HUES64 (cell line): ENCODE data around the gene HES1.

Experiments
- H3K27ac ChIP-seq: 2 replicates; pipeline ENCODE4 v1.7.0; 2013; ENCODE audit warnings: low read depth, low read length, inconsistent platforms
- H3K27me3 ChIP-seq: 2 replicates; pipeline ENCODE4 v1.6.1; 2013; ENCODE audit warnings: mild to moderate bottlenecking, low read length; ENCODE audit not compliant: insufficient read depth
- H3K36me3 ChIP-seq: 2 replicates; pipeline ENCODE4 v1.6.1; 2013; ENCODE audit warnings: mild to moderate bottlenecking, low read length; ENCODE audit not compliant: insufficient read depth
- H3K4me1 ChIP-seq: 2 replicates; pipeline ENCODE4 v1.6.1; 2013; ENCODE audit warnings: mild to moderate bottlenecking, low read length, moderate library complexity; ENCODE audit not compliant: insufficient read depth
- H3K4me3 ChIP-seq: 2 replicates; pipeline ENCODE4 v1.5.1; 2013; ENCODE audit warnings: mild to moderate bottlenecking, low read length, moderate library complexity
- H3K9ac ChIP-seq: 2 replicates; pipeline ENCODE4 v1.6.1; 2013; ENCODE audit warnings: mild to moderate bottlenecking, low read depth, low read length
- H3K9me3 ChIP-seq: 2 replicates; pipeline ENCODE4 v1.6.1; 2013; ENCODE audit warnings: low read depth, low read length; ENCODE audit not compliant: insufficient read depth
- WGBS: fragments of 150-250, 120-280 bp; methylation state at CpG from one replicate; pipeline ENCODE4 v1.1.7; 2013; ENCODE audit warnings: missing lambda C conversion rate; 5-methylcytosine and 5-hydroxymethylcytosine counted together

HES1 gene

GRCh38 chr3:194187233-194187944 is 51.4 kb downstream of the HES1 start:
- 86% methylated on average over 7 of the region's 7 CpGs for WGBS
- Histone ChIP-seq H3K9ac (no peak overlapping the region), H3K4me1 (peaks cover 19% of the 10 kb centered on the region), H3K27me3 (no peaks in the 10 kb centered on the region), H3K4me3 (no peak overlapping the region), H3K9me3 (no peaks in the 10 kb centered on the region), H3K27ac (no peak overlapping the region), H3K36me3 (no peaks in the 10 kb centered on the region)
